Ovary (tissue), 9 donors: Measurements from ENCODE around the gene MXD4. TPM values are rescaled to one million over a fixed set of nuclear protein-coding genes. Genes with fewer than 3 reads are reported as not detected.
A peak's percentile ranks its signal among the peaks of the same experiment; 100 is the strongest.
"Not testable (repeated sequence)": the region's sequence is repeated elsewhere in the genome, so short reads cannot be mapped to it uniquely, and the experiment has no call there.

Experiments used
- DNase-seq, 5 donors: peaks; one replicate each; pipeline ENCODE4 v3.0.0-alpha.2; 2019 to 2020
- H3K27ac ChIP-seq, 2 donors: fragments of 200-600 bp; one replicate each; pipeline versions ENCODE4 v1.5.1 to v1.8.0; 2019 to 2022
- H3K27me3 ChIP-seq: fragments of 200-600 bp; one replicate; pipeline ENCODE4 v1.8.0; 2022
- H3K36me3 ChIP-seq: fragments of 200-600 bp; sonication (generic); one replicate; pipeline ENCODE4 v1.5.1; 2019
- H3K4me1 ChIP-seq: one replicate; pipeline ENCODE4 v1.8.1; 2013; ENCODE audit warnings: mild to moderate bottlenecking, moderate library complexity; ENCODE audit not compliant: insufficient read depth
- H3K4me3 ChIP-seq: fragments of 200-600 bp; sonication (generic); one replicate; pipeline ENCODE4 v1.5.1; 2017
- H3K9me3 ChIP-seq, 2 donors: fragments of 200-600 bp in 1 of 2; sonication (generic) in 1 of 2; one replicate each; pipeline versions ENCODE4 v1.5.1 to v1.8.1; 2013 to 2019; ENCODE audit warnings: mild to moderate bottlenecking in 1 of 2, moderate library complexity in 1 of 2
- CTCF ChIP-seq, 3 donors: fragments of 450-650 bp in 2 of 3; fragments of 200-600 bp in 1 of 3; IDR thresholded peaks; one replicate each; pipeline versions ENCODE4 v1.5.1 to v1.8.0; 2016 to 2022; ENCODE audit warnings: antibody characterized with exemption in 3 of 3, mild to moderate bottlenecking in 1 of 3
- EP300 ChIP-seq: sonication (generic); formaldehyde crosslinking; IDR thresholded peaks from one replicate; pipeline ENCODE4 v1.6.1; 2017; ENCODE audit warnings: antibody characterized with exemption
- POLR2A ChIP-seq: fragments of 450-650 bp; IDR thresholded peaks from one replicate; pipeline ENCODE4 v1.6.1; 2017; ENCODE audit warnings: antibody characterized with exemption, mild to moderate bottlenecking, moderate library complexity
- WGBS, 3 donors: extraction: QIAGEN DNeasy Blood & Tissue Kit in 1 of 3; methylation state at CpG; one replicate each; pipeline versions ENCODE4 v1.1.5 to v1.1.7; 2013 to 2017; 5-methylcytosine and 5-hydroxymethylcytosine counted together
- intact Hi-C, 4 donors: fragments of 100-400 bp; cut with DNase I; formaldehyde crosslinking; loops; one replicate each; pipeline versions ENCODE4 v1.11.0 to v1.15.1; 2022 to 2023
- polyA plus RNA-seq, 2 donors: library from polyadenylated mRNA; stranded (reverse); fragments of 200-250 nt in 1 of 2; fragments of 350-450 nt in 1 of 2; fragmentation: Illumina TruSeq in 1 of 2; extraction: RNeasy Lipid Tissue Mini Kit (QIAGEN cat#74804) in 1 of 2; gene quantifications; one replicate each; pipeline ENCODE4 v1.2.3, GENCODE V29; 2013 to 2014
- total RNA-seq, 7 donors: library from RNA; depleted of rRNA in 2 of 7; stranded (reverse); fragments of >200 nt in 2 of 7; fragmentation: NEBNext Ultra II Directional in 3 of 7; extraction: Animal tissue kit (Norgen Biotek cat#: 25700) in 3 of 7; gene quantifications; one replicate each; pipeline versions ENCODE4 v1.1.0 to v1.2.4, GENCODE V29; 2016 to 2023
- donor health status: DM: no; HTN: no; CAD: no; lungs with moderate emphysema.
- donor health status: DM: no; HTN: no; CAD: no.
- donor health status: Bipolar disorder and iron deficiency.
- donor health status: DM: yes; HTN: yes; CAD: no.
- donor health status: DM: no; HTN: no; CAD: no.
- donor health status: DM: yes; HTN: yes; CAD: no.

MXD4 gene
- total and polyA plus RNA-seq, 9 donors: 10.3 to 51.4 (median 35.3) TPM

- no peaks in the 10 kb centered on the region for H3K9me3 ChIP-seq
- DNase-seq: no peak
- TF ChIP-seq EP300 (no peak), POLR2A (no peak), CTCF (IDR thresholded peaks at IDR 0.05) (no peak)
- no peak overlapping the region for H3K27ac ChIP-seq
- H3K4me3 ChIP-seq: no peak overlapping the region
- peaks cover 2% of the 10 kb centered on the region for H3K36me3 ChIP-seq
- 61 to 73% (median 64%) methylated on average over 2 of the region's 2 CpGs for WGBS, 3 donors
- H3K4me1 ChIP-seq: no peaks in the 10 kb centered on the region
- no peaks in the 10 kb centered on the region for H3K27me3 ChIP-seq
- intact Hi-C loops: loop anchor here in 1 of 4 donors (10.0 kb wide), 1 partner anchor 239 kb away; the partner anchor contains the start of gene RNF4
Observed at GRCh38 chr4:2226261-2226660, 35.6 kb downstream of the MXD4 start.

- no peaks in the 10 kb centered on the region for H3K4me1 ChIP-seq
- intact Hi-C loops: loop anchor here in 1 of 4 donors (10.0 kb wide), 1 partner anchor 242 kb away; the partner anchor contains the start of gene RNF4
- no peak overlapping the region for H3K4me3 ChIP-seq
- H3K27ac ChIP-seq: no peak overlapping the region
- WGBS, 3 donors: 90 to 94% (median 93%) methylated on average over 2 of the region's 2 CpGs
- no peaks in the 10 kb centered on the region for H3K27me3 ChIP-seq
- DNase-seq: no peak
- H3K36me3 ChIP-seq: peaks cover 2% of the 10 kb centered on the region
- TF ChIP-seq CTCF (IDR thresholded peaks at IDR 0.05) (no peak), EP300 (no peak), POLR2A (no peak)
- H3K9me3 ChIP-seq: no peaks in the 10 kb centered on the region
Observed at GRCh38 chr4:2222838-2223237, 39.1 kb downstream of the MXD4 start.

GRCh38 chr4:2221378-2221777, 40.5 kb downstream of the MXD4 start:
- intact Hi-C loops: loop anchor here in 1 of 4 donors (10.0 kb wide), 1 partner anchor 243 kb away; the partner anchor contains the start of gene RNF4
- WGBS, 3 donors: 48 to 52% (median 51%) methylated on average over 4 of the region's 4 CpGs

GRCh38 chr4:2220016-2220630, 41.8 kb downstream of the MXD4 start:
- Histone ChIP-seq H3K4me3 (no peak overlapping the region), H3K9me3 (no peaks in the 10 kb centered on the region), H3K27ac (no peak overlapping the region), H3K4me1 (no peaks in the 10 kb centered on the region), H3K27me3 (no peaks in the 10 kb centered on the region), H3K36me3 (no peaks in the 10 kb centered on the region)
- intact Hi-C loops: loop anchor here in 1 of 4 donors (10.0 kb wide), 1 partner anchor 245 kb away; the partner anchor contains the start of gene RNF4
- 7 to 10% (median 10%) methylated on average over 10 of the region's 10 CpGs for WGBS, 3 donors
- DNase-seq: peak; percentile 63 to 79 (median 76)
- TF ChIP-seq EP300 (no peak), CTCF (IDR thresholded peaks at IDR 0.05) (peak; percentile 61 to 87 (median 72))

More at GRCh38 chr4:2221378-2221777, 40.5 kb downstream of the MXD4 start:
- not testable (repeated sequence) for H3K27ac ChIP-seq, H3K36me3 ChIP-seq, H3K9me3 ChIP-seq, DNase-seq, H3K4me3 ChIP-seq, H3K4me1 ChIP-seq, H3K27me3 ChIP-seq

- Histone ChIP-seq H3K9me3 (no peaks in the 10 kb centered on the region), H3K4me3 (no peak overlapping the region), H3K27ac (no peak overlapping the region), H3K4me1 (no peaks in the 10 kb centered on the region), H3K27me3 (no peaks in the 10 kb centered on the region), H3K36me3 (no peaks in the 10 kb centered on the region)
- intact Hi-C loops: loop anchor here in 2 of 4 donors (5.0 to 10.0 kb wide), 3 partner anchors 223 to 243 kb away; no protein-coding TSS in a partner anchor
- TF ChIP-seq POLR2A: no peak
- no peak for TF ChIP-seq EP300
- no peak for TF ChIP-seq CTCF (IDR thresholded peaks at IDR 0.05)
- DNase-seq: no peak
- 89 to 91% (median 90%) methylated on average over 6 of the region's 6 CpGs for WGBS, 3 donors
Observed at GRCh38 chr4:2219233-2219760, 42.6 kb downstream of the MXD4 start.
